DMS53 treated with DMSO at 0.1 percent for 48 hours (cell line): ENCODE results near the gene ANAPC16.
"Not testable (repeated sequence)": the region's sequence is repeated elsewhere in the genome, so short reads cannot be mapped to it uniquely, and the experiment has no call there.

Experiments used
- DNase-seq: peaks from one replicate; lab custom pipeline; 2025; ENCODE audit not compliant: unreplicated experiment; lab: John Stamatoyannopoulos, UW

ANAPC16 gene

DNA sequence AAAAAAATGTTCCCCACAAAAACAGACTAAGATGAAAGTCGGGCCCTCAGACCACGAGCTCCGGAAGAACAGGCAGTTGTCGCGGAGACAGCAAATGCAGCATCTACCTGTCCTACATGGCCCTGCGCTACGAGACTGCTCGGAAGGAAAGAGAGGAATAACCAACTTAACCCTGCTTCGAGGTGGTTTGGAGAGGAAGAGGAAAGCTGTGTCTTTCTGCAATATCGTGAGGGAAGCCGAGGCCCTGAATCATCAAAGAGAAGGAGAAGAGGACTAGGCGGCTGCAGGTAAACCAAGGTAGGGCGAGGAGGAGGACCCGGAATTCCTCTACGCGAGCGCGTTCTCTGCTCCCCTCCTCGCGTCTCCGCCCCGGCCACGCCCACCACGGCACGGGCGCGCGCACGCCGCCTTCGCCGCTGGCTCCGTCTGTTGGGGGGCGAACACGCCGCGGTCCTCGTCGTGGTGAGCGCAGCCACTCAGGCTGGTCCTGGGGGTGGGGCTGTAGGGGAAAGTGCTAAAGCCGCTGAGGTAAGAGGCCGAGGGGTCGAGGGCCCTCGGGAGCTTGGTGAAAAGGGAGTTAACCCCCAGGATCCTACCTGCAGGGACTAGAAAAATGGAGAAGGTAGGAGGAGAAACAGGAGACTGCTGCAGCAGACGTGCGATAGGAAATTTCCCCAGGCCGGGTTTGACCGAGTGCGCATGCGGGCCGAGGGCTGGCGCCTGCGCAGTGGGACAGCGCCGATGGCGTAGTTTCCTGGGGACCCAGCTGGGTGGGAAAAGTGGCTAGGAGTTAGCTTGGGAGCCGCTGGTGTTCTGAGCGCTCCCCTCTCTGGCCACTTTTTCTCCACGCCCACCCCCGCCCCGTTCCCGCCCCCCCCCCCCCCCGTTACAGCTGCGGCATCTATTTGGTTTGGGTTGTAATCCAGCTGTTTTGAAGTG is at the start of gene ANAPC16, which contains the start of gene ASCC1:
TSS of gene ANAPC16 (plus strand) at position 402 of the 939 bp plus-strand sequence. CDS start 7,903 bp downstream, outside the sequence.
TSS of gene ASCC1 (minus strand) at position 666 of the 939 bp plus-strand sequence. CDS start 2,978 bp downstream, outside the sequence.
- DNase-seq: peak; percentile 80

DNA sequence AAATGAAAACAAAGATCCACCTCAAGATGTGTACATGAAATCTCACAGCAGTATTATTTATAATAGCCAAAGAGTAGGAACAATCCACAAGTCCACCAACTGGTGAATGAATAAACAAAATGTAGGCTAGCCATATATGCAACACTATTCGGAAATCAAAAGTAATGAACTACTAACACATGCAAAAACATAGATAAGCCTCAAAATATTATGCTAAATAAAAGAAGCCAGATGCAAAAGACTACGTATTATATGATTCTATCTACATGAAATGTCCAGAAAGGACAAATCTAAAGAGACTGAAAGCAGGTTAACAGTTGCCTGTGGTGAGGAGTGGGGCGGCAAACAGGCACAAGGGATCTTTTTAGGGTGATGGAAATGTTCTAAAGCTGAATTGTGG is 48.7 kb upstream of the ANAPC16 start:
- no peak for DNase-seq

DNA sequence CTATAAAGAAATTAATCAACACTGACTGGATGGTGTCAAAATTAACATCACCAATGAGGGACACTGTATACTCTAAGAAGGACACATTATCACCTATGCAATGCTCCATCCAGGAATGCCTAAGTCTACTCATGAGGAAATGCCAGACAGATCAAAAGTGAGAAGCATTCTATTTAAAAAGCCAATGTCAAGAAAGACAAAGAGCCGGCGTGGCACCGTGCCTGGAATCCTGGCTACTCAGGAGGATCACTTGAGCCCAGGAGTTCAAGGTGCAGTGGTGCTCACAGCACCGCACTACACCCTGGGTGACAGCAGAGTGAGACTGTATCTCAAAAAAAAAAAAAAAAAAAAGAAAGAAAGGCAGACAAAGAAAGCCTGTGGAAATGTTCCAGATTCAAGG is 45.5 kb upstream of the ANAPC16 start:
- DNase-seq: no peak

DNA sequence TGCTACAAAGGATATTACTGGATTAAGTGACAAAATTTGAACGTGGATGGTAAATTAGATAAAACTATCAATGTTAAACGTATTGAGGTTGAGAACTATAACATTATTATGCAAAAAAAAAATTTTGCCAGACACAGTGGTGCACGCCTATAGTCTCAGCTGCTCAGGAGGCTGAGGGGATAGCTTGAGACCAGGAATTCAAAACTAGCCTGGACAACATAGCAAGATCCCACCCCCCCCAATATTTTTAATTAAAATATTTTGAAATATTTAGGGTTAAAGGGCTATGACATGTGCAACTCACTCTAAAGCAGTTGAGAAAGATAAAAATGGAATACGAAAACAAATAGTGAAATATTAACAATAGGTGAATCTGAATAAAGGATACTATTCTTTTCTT is 45.1 kb upstream of the ANAPC16 start:
- DNase-seq: no peak

DNA sequence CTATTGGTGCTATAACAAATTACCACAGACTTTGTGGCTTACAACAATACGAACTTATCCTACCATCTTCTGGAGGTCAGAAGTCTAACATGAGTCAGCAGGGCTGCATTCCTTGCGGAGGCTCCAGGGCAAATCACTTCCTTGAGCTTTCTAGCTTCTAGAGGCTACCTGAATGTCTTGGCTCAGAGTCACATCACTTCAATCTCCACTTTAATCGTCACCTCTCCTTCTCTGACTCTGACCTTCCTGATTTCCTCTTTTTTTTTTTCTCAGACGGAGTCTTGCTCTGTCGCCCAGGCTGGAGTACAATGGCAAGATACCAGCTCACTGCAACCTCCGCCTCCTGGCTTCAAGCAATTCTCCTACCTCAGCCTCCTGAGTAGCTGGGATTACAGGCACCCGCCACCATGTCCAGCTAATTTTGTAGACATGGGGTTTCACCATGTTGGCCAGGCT is 44.6 kb upstream of the ANAPC16 start:
- DNase-seq: no peak

DNA sequence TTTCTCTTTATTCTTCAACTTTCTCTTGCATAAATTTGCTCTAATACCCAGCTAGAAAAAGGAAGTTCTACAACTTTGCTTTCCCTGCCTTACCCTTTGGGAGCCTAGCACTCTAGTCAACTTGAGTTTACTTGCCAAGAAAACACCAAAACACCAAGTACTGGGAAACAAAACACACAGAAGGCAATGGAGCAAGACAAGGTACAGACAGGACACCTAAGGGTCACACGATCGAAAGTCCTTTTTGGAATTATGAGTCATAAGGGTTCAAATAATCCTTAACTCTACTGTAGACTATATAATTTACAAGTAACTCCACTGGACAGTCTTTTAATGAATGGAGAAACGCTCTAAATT is 42.6 kb upstream of the ANAPC16 start:
- DNase-seq: no peak

DNA sequence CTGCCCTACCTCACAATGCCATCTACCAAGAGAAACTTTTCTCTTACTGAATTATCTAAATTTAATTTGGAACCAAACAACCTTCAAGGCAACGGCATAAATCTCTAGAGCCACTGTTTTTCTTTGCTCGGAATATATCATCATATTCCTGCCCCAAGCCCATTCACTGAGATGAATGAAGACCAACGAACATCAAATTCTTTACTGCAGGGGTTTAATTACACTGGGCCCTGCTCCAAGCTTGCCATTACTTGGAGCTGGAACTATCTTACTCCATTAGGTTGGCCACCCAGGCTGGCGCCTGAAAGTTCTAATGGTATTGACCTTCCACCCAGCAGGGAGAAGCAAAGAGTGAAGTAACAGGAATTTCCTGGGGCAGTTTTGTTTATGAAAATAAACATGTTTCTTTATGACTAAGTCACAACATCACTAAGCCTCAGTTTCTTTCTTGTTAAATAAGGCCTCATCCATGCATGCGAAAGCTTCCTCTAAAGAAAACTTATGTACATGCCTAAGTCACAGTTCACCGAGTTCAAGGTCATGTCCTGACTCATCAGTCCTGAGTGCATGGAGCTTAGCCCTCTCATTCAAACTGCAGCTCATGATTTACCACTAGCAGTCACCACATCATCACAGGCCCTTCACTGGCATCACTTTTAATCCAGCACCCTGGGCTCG is 42.1 kb upstream of the ANAPC16 start:
- no peak for DNase-seq

DNA sequence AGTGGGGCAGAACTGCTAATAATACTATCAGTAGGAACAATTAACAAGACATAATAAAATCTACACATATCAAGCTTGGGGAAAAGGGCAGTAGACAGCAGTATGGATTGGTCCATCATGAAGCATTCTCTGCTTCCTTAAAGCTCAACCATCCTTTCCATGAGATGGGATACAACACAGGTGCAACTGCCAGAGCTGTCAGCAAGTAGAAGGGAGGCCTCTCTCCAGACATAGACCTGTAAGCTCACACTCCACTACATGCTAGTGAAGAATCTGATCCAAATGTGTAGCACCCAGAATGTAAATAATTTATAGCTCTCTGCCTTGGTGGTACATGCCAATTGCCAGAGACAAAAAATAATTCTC is 41.5 kb upstream of the ANAPC16 start:
- no peak for DNase-seq

DNA sequence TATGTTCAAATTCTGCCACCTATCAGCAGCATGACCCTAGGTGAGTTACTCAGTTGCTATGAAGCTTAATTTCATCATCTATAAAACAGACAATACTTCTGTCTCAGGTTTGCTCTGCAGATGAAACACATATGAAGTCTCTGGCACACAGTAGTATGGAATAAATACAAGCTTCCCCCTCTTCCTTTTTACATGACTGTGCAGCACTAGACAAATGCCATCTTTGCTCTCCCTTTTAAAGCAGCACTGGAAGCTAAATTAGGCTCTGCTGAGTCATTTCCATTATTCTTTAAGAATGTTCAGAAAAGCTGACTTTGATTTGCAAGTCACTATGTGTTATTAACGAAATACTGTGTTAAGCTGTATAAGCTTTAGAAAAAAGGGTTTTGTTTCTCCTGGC is 40.7 kb upstream of the ANAPC16 start:
- no peak for DNase-seq

DNA sequence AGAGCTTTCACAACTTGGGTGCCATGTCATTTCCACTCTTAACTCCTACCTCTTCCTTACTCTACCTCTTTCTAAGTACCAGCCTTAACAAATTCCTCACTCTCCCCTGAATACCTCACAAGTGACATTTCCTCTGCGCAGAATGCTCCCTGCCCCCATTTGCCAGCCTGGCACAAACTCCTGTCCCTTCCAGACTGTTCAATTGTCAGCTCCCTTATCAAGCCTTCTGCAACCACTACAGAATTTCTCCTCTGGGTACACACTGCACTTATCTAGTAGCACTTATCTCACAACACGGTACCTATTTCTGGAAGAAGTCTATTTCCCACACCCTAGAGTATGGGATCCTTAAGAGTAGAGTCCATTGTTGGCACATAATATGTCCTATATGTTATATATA is 39.1 kb upstream of the ANAPC16 start:
- DNase-seq: no peak

DNA sequence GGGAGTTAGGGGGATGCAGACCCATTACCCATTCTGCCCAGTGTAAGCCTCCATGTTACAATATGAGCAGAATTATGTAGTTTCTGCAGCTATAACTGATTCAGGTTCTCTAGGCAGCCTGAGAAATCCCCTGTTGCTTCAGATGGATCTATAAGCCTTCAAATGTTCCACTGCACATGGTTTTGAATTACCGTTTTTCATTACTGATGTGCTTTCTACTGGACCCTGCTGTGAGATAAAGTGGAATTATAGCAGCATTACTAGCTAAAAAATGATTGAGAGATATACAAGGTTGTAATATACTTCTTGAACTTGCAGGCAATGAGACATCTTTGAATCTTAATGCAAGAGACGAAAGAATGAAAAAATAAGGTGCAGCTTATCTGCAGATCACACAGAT is 38.4 kb upstream of the ANAPC16 start:
- no peak for DNase-seq

DNA sequence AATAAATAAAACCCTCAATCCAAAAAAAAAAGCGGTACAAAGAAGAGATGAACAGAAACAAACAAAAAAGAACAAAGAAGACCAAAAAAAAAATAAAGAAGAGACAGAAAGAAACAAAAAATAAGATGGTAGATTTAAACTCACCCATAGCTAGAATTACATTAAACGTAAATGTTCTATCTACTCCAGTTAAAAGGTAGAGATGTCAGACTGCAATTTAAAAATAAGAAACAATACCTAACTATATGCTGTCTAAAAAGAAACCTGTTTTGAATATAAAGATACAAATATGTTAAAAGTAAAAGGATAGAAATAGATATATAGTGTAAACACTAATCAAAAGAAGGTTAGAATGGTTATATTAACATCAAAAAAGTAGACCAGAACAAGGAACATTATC is 31.7 kb upstream of the ANAPC16 start:
- DNase-seq: no peak

DNA sequence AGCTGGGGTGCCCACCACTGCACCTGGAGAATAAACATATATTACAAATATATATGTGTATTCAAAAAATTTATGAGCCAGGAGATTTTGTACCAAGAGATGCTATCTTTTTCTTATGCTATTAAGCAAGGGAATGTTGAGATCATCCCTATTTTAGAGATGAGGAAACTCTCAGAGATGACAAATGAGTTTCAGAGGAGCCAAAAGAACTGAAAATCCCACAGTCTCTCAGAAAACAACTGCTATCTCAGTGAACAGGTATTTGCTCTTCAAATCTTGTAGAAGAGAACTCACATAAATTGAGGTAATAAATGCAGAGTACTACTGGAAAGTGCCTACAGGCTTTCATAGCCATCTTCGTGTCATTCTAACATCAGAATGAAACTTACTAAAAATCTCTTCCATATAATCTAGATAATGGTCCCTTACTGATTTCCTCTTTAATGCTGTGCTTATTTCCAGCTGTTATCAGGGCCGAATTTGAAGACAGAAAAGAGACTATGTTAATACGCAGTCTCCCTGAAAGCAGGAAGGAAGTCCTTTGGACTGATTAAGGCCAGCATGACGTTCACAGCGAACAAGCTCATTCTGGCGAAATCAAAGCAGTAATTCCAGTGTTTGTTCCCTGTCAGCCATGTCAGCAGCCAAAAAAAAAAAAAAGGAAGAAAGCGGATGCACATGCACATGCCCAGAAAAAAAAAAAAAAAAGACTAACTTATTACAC is 29.4 kb upstream of the ANAPC16 start:
- no peak for DNase-seq

DNA sequence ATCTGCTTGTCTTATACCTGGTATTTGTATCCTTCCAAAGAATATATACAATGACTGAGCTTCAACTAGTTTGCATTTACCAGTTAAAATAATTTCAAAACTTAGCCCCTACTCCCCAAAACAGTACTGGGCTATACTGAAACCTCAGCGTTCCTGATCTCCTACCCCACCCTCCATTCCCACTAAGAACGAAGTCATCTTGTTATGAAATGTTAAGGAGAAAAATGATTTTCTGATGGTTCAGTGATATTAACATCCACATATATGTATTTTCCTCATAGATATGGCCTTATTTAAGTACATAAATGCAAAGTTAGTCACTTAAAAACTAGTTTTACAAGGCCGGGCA is 28.9 kb upstream of the ANAPC16 start:
- no peak for DNase-seq

DNA sequence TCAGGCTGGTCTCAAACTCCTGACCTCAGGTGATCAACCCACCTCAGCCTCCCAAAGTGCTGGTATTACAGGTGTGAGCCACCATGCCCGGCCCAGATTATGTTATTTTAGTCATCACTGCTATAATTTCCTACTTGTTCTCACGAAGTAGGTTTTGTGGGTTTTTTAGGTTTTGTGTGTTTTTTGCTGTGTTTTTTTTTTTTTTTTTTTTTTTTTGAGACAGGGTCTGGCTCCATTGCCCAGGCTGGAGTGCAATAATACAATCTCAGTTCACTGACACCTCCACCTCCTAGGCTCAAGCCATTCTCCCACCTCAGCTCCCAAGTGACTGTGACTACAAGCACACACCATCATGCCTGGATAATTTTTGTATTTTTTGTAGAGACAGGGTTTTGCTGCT is 20.9 kb upstream of the ANAPC16 start:
- DNase-seq: no peak

DNA sequence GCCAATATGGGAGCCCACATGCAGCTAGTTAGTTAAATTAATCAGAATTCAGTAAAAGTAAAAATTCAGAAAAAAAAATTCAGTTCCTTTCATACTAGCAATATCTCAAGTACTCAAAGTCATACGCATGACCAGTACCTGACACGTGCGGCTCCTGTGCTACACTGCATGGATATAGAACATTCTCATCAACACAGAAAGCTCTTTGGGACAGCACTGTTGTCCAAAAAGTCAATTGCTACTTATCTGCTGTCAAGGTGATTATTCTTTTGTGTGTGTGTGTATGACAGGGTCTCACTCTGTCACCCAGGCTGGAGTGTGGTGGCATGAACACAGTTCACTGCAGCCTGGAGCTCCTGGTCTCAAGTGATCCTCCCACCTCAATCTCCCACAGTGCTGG is 14.9 kb upstream of the ANAPC16 start:
- DNase-seq: no peak

DNA sequence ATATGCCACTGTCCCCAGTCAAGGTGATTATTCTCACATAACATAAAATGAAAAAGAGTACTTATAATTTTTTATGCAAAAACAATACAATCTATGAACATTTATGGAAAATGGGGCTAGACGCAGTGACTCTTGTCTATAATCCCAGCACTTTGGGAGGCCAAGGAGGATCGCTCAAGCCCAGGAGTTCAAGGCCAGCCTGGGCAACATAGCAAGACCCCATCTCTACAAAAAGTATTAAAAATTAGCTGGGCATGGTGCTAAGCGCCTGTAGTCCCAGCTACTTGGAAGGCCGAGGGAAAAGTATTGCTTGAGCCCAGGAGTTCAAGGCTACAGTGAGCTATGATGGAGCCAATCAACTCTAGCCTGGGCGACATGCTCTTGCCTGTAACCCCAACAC is 14.5 kb upstream of the ANAPC16 start:
- DNase-seq: no peak

DNA sequence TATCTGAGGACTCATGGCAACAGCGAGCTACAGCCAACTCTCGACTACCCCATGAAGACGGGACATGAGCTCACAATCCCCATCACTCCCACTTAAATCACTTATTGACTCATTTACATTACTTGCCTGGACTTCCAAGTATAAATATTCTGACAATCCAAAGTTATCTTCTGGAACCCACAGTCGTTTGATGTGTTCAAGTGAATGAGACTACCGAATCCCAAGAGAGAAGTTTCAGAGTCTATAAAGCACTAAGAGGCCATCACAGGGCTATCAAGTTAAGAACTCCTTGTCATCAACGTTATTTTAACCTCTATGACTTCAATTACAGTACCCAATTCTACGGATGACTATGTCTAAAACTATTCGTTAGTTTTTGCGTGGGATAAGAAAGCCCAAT is 11.5 kb upstream of the ANAPC16 start:
- DNase-seq: no peak

DNA sequence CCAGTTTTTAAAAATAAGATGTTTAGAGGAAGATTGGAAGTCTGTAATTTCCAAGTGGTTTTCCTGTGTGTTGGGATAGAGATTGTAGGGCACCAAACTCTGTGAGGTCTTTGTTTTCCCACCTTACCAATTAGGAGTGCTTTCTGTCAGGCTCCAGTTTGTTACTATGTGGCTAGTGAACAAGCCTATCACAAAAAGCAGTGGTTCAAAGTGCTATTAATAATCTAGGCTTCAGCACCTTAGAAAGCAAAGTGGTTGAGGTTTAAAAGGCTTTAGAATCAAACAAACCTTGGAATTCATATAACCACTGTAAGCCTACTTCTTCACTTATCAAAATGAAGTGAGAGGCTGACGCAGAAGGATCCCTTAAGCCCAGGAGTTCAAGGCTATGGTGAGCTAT is 11.1 kb upstream of the ANAPC16 start:
- DNase-seq: no peak

DNA sequence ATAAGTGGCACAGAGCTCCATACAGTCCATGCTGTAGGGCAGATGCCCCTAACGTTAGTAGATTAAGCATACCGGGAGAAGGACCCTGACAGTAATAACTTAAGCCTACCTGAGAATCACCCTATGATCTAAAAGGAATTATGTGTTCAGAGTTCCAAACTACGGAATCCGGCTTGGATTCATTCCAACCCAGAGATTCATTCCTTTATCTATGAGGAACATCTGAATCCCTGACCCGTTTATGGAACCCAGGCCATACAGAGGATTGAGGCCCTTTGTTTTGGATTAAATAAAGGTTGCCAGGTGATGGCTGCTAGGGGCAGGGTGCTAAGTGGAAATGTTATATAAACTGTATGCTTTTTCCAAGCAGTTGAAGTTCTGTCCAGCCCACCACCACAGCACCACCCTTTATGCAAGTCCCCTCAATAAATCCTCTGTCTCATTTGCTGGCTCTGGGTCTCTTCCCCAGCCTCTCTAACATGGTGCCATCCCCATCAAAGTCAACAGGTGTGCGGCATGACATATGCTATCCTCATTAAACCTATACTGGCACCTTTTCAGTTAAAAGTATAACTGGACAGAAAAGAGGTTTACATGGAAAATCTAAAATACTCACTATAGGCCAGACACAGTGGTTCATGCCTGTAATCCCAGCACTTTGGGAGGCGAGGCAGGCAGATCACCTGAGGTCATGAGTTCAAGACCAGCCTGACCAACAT is 9.1 kb upstream of the ANAPC16 start:
- no peak for DNase-seq

DNA sequence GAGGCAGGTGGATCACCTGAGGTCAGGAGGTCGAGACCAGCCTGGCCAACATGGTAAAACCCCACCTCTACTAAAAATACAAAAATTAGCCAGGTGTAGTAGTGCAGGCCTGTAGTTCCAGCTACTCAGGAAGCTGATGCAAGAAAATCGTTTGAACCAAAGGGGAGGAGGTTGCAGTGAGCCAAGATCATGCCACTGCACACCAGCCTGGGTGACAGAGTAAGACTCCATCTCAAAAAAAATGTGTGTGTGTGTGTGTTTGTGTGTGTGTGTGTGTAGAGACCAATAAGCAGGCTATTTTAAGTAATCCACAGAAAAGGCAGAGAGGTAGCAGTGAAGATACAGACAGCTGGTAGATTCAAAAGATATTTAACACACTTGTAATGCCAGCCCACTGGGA is 7.3 kb upstream of the ANAPC16 start:
- DNase-seq: not testable (repeated sequence)
